GM12864 (cell line): ENCODE results near the gene ARL6IP6.

ENCODE experiments used
- DNase-seq: peaks from one replicate; pipeline ENCODE4 v3.0.0-alpha.2; 2011; ENCODE audit warnings: low read depth
- H3K4me3 ChIP-seq: 2 replicates; pipeline ENCODE4 v1.5.1; 2011; ENCODE audit warnings: mild to moderate bottlenecking, low read depth, low read length, control low read depth
- CTCF ChIP-seq: IDR thresholded peaks from 2 replicates; pipeline ENCODE4 v1.5.1; 2011; ENCODE audit warnings: low read depth, mild to moderate bottlenecking, moderate library complexity, low read length, control low read depth, inconsistent platforms; ENCODE audit errors: missing control alignments

ARL6IP6 gene

DNA sequence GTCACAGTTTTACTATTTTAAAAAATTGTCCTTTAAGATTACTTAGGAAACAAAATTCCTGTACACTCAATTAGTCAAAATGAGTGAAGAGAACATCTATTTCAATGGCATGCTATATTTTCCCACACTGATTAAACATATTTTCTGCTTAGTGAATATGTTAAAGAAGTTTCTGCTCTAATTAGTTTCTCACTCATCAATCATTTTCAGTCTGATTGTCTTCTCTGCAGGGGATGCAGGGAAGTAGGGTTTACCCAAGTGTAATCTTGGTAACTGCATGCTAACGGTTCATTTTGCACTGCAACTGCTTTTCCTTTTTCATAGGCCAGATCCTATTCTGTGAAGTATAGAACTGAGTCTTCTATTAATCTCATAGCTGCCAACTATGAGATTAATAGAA is 78.5 kb downstream of the ARL6IP6 start:
- H3K4me3 ChIP-seq = no peak overlapping the region
- DNase-seq = no peak
- no peak for TF ChIP-seq CTCF

DNA sequence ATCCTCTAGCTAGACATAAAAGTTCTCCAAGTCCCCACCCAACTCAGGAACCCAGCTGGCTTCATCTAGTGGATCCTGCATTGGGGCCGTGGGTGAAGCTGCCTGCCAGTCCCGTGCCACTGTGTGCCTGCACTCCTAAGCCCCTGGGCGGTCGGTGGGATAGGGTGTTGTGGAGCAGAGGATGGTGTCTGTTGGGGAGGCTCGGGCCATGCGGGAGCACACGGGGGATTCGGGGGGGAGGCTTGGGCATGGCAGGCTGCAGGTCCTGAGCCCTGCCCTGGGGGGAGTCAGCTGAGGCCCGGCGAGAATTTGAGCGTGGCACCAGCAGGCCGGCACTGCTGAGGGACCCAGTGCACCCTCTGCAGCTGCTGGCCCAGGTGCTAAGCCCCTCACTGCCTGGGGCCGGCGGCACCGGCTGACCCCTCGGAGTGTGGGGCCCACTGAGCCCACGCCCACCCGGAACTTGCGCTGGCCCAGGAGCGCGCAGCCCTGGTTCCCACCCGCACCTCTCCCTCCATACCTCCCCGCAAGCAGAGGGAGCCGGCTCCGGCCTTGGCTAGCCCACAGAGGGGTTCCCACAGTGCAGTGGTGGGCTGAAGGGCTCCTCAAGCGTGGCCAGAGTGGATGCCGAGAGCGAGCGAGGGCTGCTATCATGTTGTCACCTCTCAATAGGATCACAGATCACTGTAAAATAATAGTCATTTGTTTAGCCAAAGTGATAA is 86.4 kb downstream of the ARL6IP6 start:
- DNase-seq = no peak
- TF ChIP-seq CTCF = no peak
- no peak overlapping the region for H3K4me3 ChIP-seq

DNA sequence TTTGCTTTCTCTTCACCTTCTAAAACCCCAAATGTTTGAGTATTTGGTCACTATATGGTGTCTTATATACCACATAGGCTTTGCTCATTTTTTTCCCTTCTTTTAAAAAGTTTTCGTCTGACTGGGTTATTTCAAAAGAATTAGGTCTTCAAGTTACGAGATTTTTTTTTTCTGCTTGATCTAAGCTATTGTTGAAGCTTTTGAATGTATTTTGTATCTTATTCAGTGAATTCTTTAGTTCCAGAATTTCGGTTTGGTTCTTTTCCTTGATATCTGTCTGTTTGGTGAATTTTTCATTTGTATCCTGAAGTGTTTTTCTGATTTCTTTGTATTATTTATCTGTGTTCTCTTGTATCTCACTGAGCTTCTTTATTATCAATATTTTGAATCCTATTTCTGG is 93.5 kb downstream of the ARL6IP6 start:
- no peak for TF ChIP-seq CTCF
- no peak overlapping the region for H3K4me3 ChIP-seq
- no peak for DNase-seq
